ENCODE data around the gene EPC1. TPM values are rescaled to one million over a fixed set of nuclear protein-coding genes. Genes with fewer than 3 reads are reported as not detected.

EPC1 gene
- polyA plus RNA-seq, 1 of the 3 experiments (the other 2 are of a cell fraction) = 21.8 TPM

GRCh38 chr10:32349199-32349585 is 2.2 kb upstream of the EPC1 start:
- no peak for TF ChIP-seq SMC3 (IDR thresholded peaks at IDR 0.05; ENCODE audit: low read depth, low read length)
- no peak for TF ChIP-seq USF2 (IDR thresholded peaks at IDR 0.05; ENCODE audit: borderline replicate concordance, low read depth, low read length)
- TF ChIP-seq NFIC (IDR thresholded peaks at IDR 0.05; ENCODE audit: borderline replicate concordance) = no peak
- no peak for TF ChIP-seq RAD21 (IDR thresholded peaks at IDR 0.05; ENCODE audit: low read length)
- no peak for TF ChIP-seq MAX (IDR thresholded peaks at IDR 0.05; ENCODE audit: low read depth)
- no peak for TF ChIP-seq USF1 (IDR thresholded peaks at IDR 0.05; ENCODE audit: borderline replicate concordance, low read depth)
- TF ChIP-seq SIN3A (IDR thresholded peaks at IDR 0.05; ENCODE audit: borderline replicate concordance, low read depth, low read length) = no peak
- TF ChIP-seq FOXJ3 (CRISPR knock-in tag; IDR thresholded peaks at IDR 0.05) = no peak
- no peak for TF ChIP-seq GATA2 (CRISPR knock-in tag; IDR thresholded peaks at IDR 0.05)
- no peak for TF ChIP-seq TCF12 (IDR thresholded peaks at IDR 0.05)
- no peak for TF ChIP-seq YY1 (IDR thresholded peaks at IDR 0.05; ENCODE audit: low read depth)
- no peak for TF ChIP-seq REST (IDR thresholded peaks at IDR 0.05; ENCODE audit: low read depth, low read length)
- no peak for TF ChIP-seq ZBTB33 (IDR thresholded peaks at IDR 0.05; ENCODE audit: borderline replicate concordance, low read depth)
- TF ChIP-seq TAF1 (IDR thresholded peaks at IDR 0.05; ENCODE audit: borderline replicate concordance, low read depth, low read length) = no peak
- no peak for TF ChIP-seq ELF1 (IDR thresholded peaks at IDR 0.05)
- no peak for TF ChIP-seq FOSL2 (IDR thresholded peaks at IDR 0.05; ENCODE audit: borderline replicate concordance, low read depth)
- no peak for TF ChIP-seq PBX3 (IDR thresholded peaks at IDR 0.05)
- no peak for TF ChIP-seq RFX5 (IDR thresholded peaks at IDR 0.05; ENCODE audit: low read length)
- no peak for TF ChIP-seq RCOR1 (IDR thresholded peaks at IDR 0.05; ENCODE audit: low read length)
- TF ChIP-seq MEF2A (IDR thresholded peaks at IDR 0.05; ENCODE audit: borderline replicate concordance, low read depth) = no peak
- ChIA-PET POLR2A (interaction anchor here (0.6 kb wide), 1 partner anchor 159 kb away, joined by 3 read pairs; no protein-coding TSS in a partner anchor), CTCF (interaction anchor here (1.1 to 4.4 kb wide), 3 partner anchors 13 to 158 kb away, joined by 3 to 15 read pairs (median 13); no protein-coding TSS in a partner anchor)
- 89% methylated on average over 2 of the region's 2 CpGs for WGBS (ENCODE audit: low lambda C conversion rate)
- no peaks in the 10 kb centered on the region for H3K9me3 ChIP-seq
- H3K9ac ChIP-seq = no peak overlapping the region
- no peaks in the 10 kb centered on the region for H3K27me3 ChIP-seq (ENCODE audit: insufficient read depth)
- H3K4me2 ChIP-seq = no peak overlapping the region
- no peak overlapping the region for H3K27ac ChIP-seq (ENCODE audit: low read depth in 2 of 2, low read length in 1 of 2)
- DNase-seq = no peak
- H3K4me1 ChIP-seq (ENCODE audit: control insufficient read depth in 1 of 2, insufficient read depth in 2 of 2, low read depth in 1 of 2, low read length in 1 of 2) = peaks cover 12 to 13% of the 10 kb centered on the region in 2 experiments; a peak in 3 of 4 replicates
- H3K4me3 ChIP-seq (ENCODE audit: low read depth in 2 of 2, low read length in 1 of 2) = no peak overlapping the region
- H3F3A ChIP-seq (replicated peaks; ENCODE audit: insufficient read depth) = peaks cover 8% of the 10 kb centered on the region
- H3K36me3 ChIP-seq (replicated peaks in 1 of 2; ENCODE audit: control insufficient read depth in 1 of 2, insufficient read depth in 2 of 2, low read length in 1 of 2) = peaks cover 2 to 4% of the 10 kb centered on the region in 2 experiments
- H3K9me2 ChIP-seq = no peaks in the 10 kb centered on the region
- H3K79me2 ChIP-seq (ENCODE audit: insufficient read depth) = peaks cover 40% of the 10 kb centered on the region
- no peak overlapping the region for H2AFZ ChIP-seq (ENCODE audit: low read depth)
- peaks cover 18% of the 10 kb centered on the region for H4K20me1 ChIP-seq (ENCODE audit: insufficient read depth)

Measured in SK-N-SH (cell line).